Memory B cell (primary cell): ENCODE measurements around the gene XCL1.
"Not testable (repeated sequence)": the region's sequence is repeated elsewhere in the genome, so short reads cannot be mapped to it uniquely, and the experiment has no call there.

ENCODE experiments used
- ATAC-seq: fragments of 150-1000 bp; cut with Tn5 transposase; 2 replicates; pipeline ENCODE4 v1.10.0; 2021; ENCODE audit warnings: low read depth, mild to moderate bottlenecking, moderate library complexity
- DNase-seq, 2 donors: peaks; one replicate each; pipeline ENCODE4 v3.0.0; 2022; ENCODE audit warnings: low spot score in 2 of 2
- H3K27ac Mint-ChIP-seq: one replicate; pipeline ENCODE4 v1.8.0; 2022; ENCODE audit warnings: mild to moderate bottlenecking, moderate library complexity, mixed read lengths
- H3K27me3 Mint-ChIP-seq: one replicate; pipeline ENCODE4 v1.8.0; 2022; ENCODE audit warnings: mixed read lengths
- H3K36me3 Mint-ChIP-seq: one replicate; pipeline ENCODE4 v1.8.0; 2022; ENCODE audit warnings: mild to moderate bottlenecking, mixed read lengths
- H3K4me1 Mint-ChIP-seq: one replicate; pipeline ENCODE4 v1.8.0; 2022; ENCODE audit warnings: mixed read lengths
- H3K4me3 Mint-ChIP-seq: one replicate; pipeline ENCODE4 v1.8.0; 2022; ENCODE audit warnings: mild to moderate bottlenecking, moderate library complexity, mixed read lengths
- H3K9me3 Mint-ChIP-seq: one replicate; pipeline ENCODE4 v1.8.0; 2022; ENCODE audit warnings: mixed read lengths

XCL1 gene

GRCh38 chr1:168554603-168555483, 21.6 kb upstream of the XCL1 start:
- Mint-ChIP-seq H3K36me3 (no peaks in the 10 kb centered on the region), H3K27me3 (peaks cover 15% of the 10 kb centered on the region), H3K9me3 (no peaks in the 10 kb centered on the region), H3K27ac (no peak overlapping the region), H3K4me3 (no peak overlapping the region), H3K4me1 (no peaks in the 10 kb centered on the region)
- DNase-seq: no peak
- no peak for ATAC-seq

- no peaks in the 10 kb centered on the region for H3K9me3 Mint-ChIP-seq
- H3K27me3 Mint-ChIP-seq: peaks cover 15% of the 10 kb centered on the region
- H3K4me3 Mint-ChIP-seq: no peak overlapping the region
- DNase-seq (no peak), ATAC-seq (no peak)
- H3K36me3 Mint-ChIP-seq: no peaks in the 10 kb centered on the region
- no peak overlapping the region for H3K27ac Mint-ChIP-seq
- no peaks in the 10 kb centered on the region for H3K4me1 Mint-ChIP-seq
These were observed 20.8 kb upstream of the XCL1 start for GRCh38 chr1:168555508-168556046.

- no peak for DNase-seq
- Mint-ChIP-seq H3K27me3 (peaks cover 17% of the 10 kb centered on the region), H3K4me3 (no peak overlapping the region), H3K27ac (no peak overlapping the region), H3K9me3 (no peaks in the 10 kb centered on the region), H3K36me3 (no peaks in the 10 kb centered on the region), H3K4me1 (no peaks in the 10 kb centered on the region)
- ATAC-seq: no peak
These were observed 19.8 kb upstream of the XCL1 start for GRCh38 chr1:168556647-168557046.

GRCh38 chr1:168560370-168560769, 16.0 kb upstream of the XCL1 start:
- Mint-ChIP-seq H3K27ac (no peak overlapping the region), H3K4me3 (no peak overlapping the region), H3K9me3 (peaks cover 1% of the 10 kb centered on the region), H3K4me1 (no peaks in the 10 kb centered on the region), H3K36me3 (no peaks in the 10 kb centered on the region), H3K27me3 (peaks cover 16% of the 10 kb centered on the region)
- no peak for ATAC-seq
- no peak for DNase-seq

GRCh38 chr1:168561989-168562388, 14.4 kb upstream of the XCL1 start:
- no peaks in the 10 kb centered on the region for H3K36me3 Mint-ChIP-seq
- H3K27ac Mint-ChIP-seq: no peak overlapping the region
- H3K4me1 Mint-ChIP-seq: no peaks in the 10 kb centered on the region
- H3K9me3 Mint-ChIP-seq: peaks cover 1% of the 10 kb centered on the region
- DNase-seq (no peak), ATAC-seq (no peak)
- peaks cover 16% of the 10 kb centered on the region for H3K27me3 Mint-ChIP-seq
- no peak overlapping the region for H3K4me3 Mint-ChIP-seq

- Mint-ChIP-seq H3K4me3 (no peak overlapping the region), H3K4me1 (no peaks in the 10 kb centered on the region), H3K9me3 (peaks cover 1% of the 10 kb centered on the region), H3K27me3 (peaks cover 13% of the 10 kb centered on the region), H3K36me3 (no peaks in the 10 kb centered on the region), H3K27ac (no peak overlapping the region)
- ATAC-seq: no peak
- no peak for DNase-seq
These were observed 10.6 kb upstream of the XCL1 start for GRCh38 chr1:168565825-168566224.

- Mint-ChIP-seq H3K4me1 (no peaks in the 10 kb centered on the region), H3K4me3 (no peak overlapping the region), H3K27me3 (peaks cover 12% of the 10 kb centered on the region), H3K27ac (no peak overlapping the region), H3K9me3 (peaks cover 1% of the 10 kb centered on the region), H3K36me3 (no peaks in the 10 kb centered on the region)
- ATAC-seq (no peak), DNase-seq (no peak)
These were observed 9.4 kb upstream of the XCL1 start for GRCh38 chr1:168567007-168567406.

- Mint-ChIP-seq H3K27me3 (peaks cover 16% of the 10 kb centered on the region), H3K36me3 (no peaks in the 10 kb centered on the region), H3K9me3 (peaks cover 3% of the 10 kb centered on the region), H3K27ac (no peak overlapping the region), H3K4me1 (no peaks in the 10 kb centered on the region), H3K4me3 (no peak overlapping the region)
- DNase-seq (no peak), ATAC-seq (no peak)
These were observed 8.8 kb upstream of the XCL1 start for GRCh38 chr1:168567568-168567967.

GRCh38 chr1:168568346-168568745, 8.1 kb upstream of the XCL1 start:
- Mint-ChIP-seq H3K27ac (no peak overlapping the region), H3K4me1 (no peaks in the 10 kb centered on the region), H3K4me3 (no peak overlapping the region), H3K27me3 (peaks cover 14% of the 10 kb centered on the region), H3K36me3 (no peaks in the 10 kb centered on the region), H3K9me3 (peaks cover 1% of the 10 kb centered on the region)
- no peak for ATAC-seq
- DNase-seq: no peak

- no peaks in the 10 kb centered on the region for H3K36me3 Mint-ChIP-seq
- H3K27me3 Mint-ChIP-seq: peaks cover 7% of the 10 kb centered on the region
- H3K27ac Mint-ChIP-seq: no peak overlapping the region
- H3K4me3 Mint-ChIP-seq: no peak overlapping the region
- no peaks in the 10 kb centered on the region for H3K4me1 Mint-ChIP-seq
- ATAC-seq (no peak), DNase-seq (no peak)
- H3K9me3 Mint-ChIP-seq: peaks cover 1% of the 10 kb centered on the region
These were observed 5.8 kb upstream of the XCL1 start for GRCh38 chr1:168570652-168571051.

GRCh38 chr1:168572633-168573032, 3.8 kb upstream of the XCL1 start:
- Mint-ChIP-seq H3K36me3 (no peaks in the 10 kb centered on the region), H3K27me3 (peaks cover 9% of the 10 kb centered on the region), H3K4me3 (no peak overlapping the region), H3K9me3 (peaks cover 1% of the 10 kb centered on the region), H3K4me1 (no peaks in the 10 kb centered on the region), H3K27ac (no peak overlapping the region)
- DNase-seq (no peak), ATAC-seq (no peak)

- not testable (repeated sequence) for H3K4me3 Mint-ChIP-seq, H3K4me1 Mint-ChIP-seq, H3K27me3 Mint-ChIP-seq, H3K9me3 Mint-ChIP-seq, H3K36me3 Mint-ChIP-seq, H3K27ac Mint-ChIP-seq, DNase-seq, ATAC-seq
These were observed 2.2 kb upstream of the XCL1 start for GRCh38 chr1:168574234-168574633.

- not testable (repeated sequence) for ATAC-seq, H3K9me3 Mint-ChIP-seq, H3K4me3 Mint-ChIP-seq, H3K36me3 Mint-ChIP-seq, DNase-seq, H3K4me1 Mint-ChIP-seq, H3K27ac Mint-ChIP-seq
- peaks cover 13% of the 10 kb centered on the region for H3K27me3 Mint-ChIP-seq
These were observed 2.3 kb downstream of the XCL1 start for GRCh38 chr1:168578531-168579185.

GRCh38 chr1:168580290-168580689, 3.9 kb downstream of the XCL1 start:
- peaks cover 13% of the 10 kb centered on the region for H3K27me3 Mint-ChIP-seq
- H3K4me1 Mint-ChIP-seq, H3K36me3 Mint-ChIP-seq, H3K27ac Mint-ChIP-seq, H3K4me3 Mint-ChIP-seq, ATAC-seq, H3K9me3 Mint-ChIP-seq, DNase-seq: not testable (repeated sequence)
